ENCODE measurements around the gene OR8B8. TPM values are rescaled to one million over a fixed set of nuclear protein-coding genes. Genes with fewer than 3 reads are reported as not detected.
"Not testable (repeated sequence)": the region's sequence is repeated elsewhere in the genome, so short reads cannot be mapped to it uniquely, and the experiment has no call there.

The OR8B8 gene
- total RNA-seq, 1 donor from 2014 or later, result not detected

- DNase-seq (ENCODE audit: low spot score in 2 of 2) (no peak), FAIRE-seq (no peak)
Observed at GRCh38 chr11:124442442-124442841, 3.1 kb downstream of the OR8B8 start.

DNA sequence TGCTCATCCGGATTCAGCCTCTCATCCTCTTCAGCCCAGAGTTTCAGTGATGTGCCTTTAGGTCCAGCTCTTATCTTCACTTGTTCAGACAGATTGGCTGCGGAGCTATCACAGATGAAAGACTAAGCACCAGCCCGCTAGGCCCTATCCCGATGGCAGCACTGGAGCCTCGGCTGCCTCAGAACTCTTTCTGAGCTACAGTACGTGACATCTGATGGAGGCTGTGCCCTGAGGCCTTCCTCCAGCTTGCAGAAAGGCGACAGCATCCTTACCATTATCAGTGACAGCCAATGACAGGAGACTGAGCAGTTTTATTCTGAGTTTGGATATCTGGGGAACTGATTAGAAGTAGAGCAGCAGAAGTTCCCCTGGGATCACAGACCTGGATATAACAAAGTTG is 4.0 kb downstream of the OR8B8 start:
- no peak for FAIRE-seq

DNA sequence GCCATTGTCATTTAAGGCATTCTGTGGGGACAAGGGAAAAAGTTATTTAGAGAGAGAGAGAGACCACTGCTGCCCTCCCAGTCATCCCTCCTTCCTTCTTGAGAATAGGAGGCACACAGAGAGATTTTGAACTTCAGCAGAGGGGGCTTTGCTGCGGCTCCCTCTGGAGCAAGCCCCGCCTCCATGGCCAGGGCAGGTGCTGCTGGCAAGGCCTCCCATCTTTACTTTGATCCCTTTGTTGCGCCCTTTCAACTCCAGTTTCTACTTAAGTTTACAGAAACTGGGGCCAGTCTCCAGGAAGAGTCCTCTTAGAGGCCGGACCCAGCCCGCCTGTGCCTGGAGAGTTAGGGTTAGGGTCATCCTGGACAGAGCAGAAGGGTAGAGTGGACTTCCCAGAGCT is 4.4 kb downstream of the OR8B8 start:
- FAIRE-seq, result no peak
- DNase-seq (ENCODE audit: low spot score in 2 of 2), result no peak

More for the DNA sequence above, 4.0 kb downstream of the OR8B8 start:
- no peak for DNase-seq (ENCODE audit: low spot score in 2 of 2)

DNA sequence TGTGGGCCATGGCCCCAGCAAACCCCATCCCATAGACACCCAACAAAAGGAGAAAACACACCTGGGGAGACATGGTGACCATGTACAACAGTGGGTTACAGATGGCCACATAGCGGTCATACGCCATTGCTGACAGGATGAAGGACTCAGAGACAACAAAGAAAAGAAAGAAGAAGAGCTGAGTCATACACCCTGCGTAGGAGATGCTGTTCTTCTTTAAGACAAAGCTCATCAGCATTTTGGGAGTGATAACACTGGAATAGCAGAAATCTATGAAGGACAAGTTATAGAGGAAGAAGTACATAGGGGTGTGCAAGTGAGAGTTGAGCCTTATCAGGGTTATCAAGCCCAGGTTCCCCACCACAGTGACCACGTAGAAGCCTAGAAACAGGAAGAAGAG is 4.9 kb downstream of the OR8B8 start:
- no peak for FAIRE-seq
- DNase-seq (ENCODE audit: low spot score in 2 of 2), result no peak

DNA sequence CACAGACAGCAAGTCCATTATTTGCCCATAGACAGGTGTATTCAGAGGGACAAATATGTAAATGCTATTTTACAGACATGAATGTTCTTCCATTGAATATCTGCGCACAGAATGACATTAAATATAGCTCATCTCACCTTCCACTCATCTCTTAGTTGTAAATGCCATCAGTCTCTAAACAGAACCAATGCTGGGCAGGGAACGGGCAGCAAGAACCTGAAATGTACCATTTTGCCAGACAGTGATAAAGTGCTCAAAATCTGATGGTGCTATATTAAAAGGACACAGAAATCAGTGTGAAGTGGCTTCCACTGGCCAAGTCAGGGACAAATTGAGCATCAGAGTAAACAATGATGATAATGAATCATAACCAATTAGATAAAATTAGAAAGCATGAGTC is 10.8 kb downstream of the OR8B8 start:
- FAIRE-seq (no peak), DNase-seq (ENCODE audit: low spot score in 2 of 2) (no peak)

DNA sequence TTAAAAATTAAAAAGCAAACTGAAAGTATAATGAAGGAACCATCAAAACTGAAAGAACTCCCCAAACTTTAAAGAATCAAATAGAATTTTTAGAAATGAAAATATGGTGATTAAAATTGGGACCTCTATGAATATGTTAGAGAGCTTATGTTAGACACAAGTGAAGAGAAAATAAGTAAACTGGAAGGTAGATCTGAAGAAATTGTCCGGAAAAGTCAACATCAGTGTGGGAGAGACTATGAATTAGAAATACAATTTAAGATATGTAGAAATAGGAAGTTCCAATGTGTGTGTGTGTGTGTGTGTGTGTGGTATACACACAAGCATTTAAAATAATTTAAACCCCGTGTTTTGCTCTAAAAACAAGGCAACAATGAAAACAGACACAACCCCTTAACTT is 15.9 kb downstream of the OR8B8 start:
- FAIRE-seq (no peak), DNase-seq (ENCODE audit: low spot score in 2 of 2) (no peak)

GRCh38 chr11:124424384-124424921 is 21.0 kb downstream of the OR8B8 start, which contains the start of gene OR8B4:
OR8B4 (minus strand) TSS chr11:124424871; CDS start chr11:124424871, 0 bp downstream.
- FAIRE-seq (no peak), DNase-seq (ENCODE audit: low spot score in 2 of 2) (no peak)

- FAIRE-seq, result no peak
Observed at GRCh38 chr11:124421043-124421442, 24.5 kb downstream of the OR8B8 start.

DNA sequence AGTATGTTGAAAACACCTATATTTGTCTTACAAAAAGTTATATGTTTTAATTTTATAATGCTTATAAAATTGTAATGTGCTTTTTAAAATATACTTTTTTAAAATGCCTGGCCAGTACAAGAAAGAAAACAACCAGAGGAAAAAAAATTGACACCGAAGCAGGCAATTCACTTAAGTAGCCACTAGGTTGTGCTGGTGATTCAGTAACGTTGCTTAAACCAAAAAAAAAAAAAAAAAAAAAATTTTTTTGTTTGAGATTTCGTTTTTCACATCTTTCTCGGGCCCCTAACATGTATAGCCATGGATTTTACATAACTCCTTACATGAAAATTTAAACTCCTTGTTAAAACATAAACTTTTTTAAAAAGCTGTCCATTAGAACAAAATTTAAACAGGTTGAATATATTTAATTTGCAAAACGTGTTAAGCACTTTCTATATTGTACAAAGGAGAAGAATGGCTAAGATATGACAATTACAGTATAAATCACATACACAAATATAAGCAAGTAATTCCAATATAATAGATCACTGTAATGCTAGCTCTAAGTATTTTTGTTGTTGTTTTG is 30.1 kb downstream of the OR8B8 start:
- DNase-seq (ENCODE audit: low spot score in 2 of 2) (no peak), FAIRE-seq (peak; percentile 60)

More at GRCh38 chr11:124421043-124421442, 24.5 kb downstream of the OR8B8 start:
- DNase-seq (ENCODE audit: low spot score in 2 of 2), result no peak

DNA sequence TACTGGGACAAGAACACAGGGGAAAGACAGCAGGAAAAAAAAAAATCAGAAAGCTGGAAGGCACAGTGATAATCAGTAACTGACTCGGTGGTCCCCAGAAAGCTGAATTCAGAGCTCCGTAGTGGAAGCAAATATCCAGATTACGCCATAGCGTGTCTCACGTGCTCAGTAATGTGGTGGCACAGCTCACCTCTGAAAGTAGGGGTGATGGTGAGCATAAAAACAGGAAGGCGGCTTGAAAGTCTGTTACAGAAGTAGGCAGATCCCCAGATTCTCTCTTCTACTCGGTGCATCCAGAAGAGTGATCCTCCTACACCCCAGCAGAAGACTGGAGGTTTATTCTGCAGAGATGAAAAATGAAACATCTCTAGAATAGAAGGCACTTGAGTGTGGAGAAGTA is 35.6 kb downstream of the OR8B8 start:
- FAIRE-seq, result no peak

DNA sequence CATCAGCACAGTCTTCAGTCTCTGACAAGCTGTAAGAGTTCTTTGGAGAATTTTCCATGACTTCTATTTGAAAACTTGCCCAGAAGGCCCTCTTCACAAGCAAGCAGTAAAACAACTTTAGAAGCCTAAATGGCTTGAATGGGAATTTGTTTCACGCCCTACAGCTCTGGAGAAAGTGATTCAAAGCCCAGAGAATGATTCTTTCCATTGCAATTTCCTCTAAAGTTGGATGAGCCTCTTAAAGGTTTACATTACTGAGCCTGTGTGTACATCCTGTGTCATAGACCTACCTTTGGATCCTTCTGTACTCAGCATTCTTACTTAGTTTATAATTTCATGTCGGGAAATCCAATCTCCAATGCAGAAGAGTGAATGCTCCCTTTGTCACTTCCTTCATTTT is 39.9 kb downstream of the OR8B8 start:
- no peak for FAIRE-seq
- DNase-seq (ENCODE audit: low spot score in 2 of 2), result no peak

More for the DNA sequence above, 35.6 kb downstream of the OR8B8 start:
- no peak for DNase-seq (ENCODE audit: low spot score in 2 of 2)

DNA sequence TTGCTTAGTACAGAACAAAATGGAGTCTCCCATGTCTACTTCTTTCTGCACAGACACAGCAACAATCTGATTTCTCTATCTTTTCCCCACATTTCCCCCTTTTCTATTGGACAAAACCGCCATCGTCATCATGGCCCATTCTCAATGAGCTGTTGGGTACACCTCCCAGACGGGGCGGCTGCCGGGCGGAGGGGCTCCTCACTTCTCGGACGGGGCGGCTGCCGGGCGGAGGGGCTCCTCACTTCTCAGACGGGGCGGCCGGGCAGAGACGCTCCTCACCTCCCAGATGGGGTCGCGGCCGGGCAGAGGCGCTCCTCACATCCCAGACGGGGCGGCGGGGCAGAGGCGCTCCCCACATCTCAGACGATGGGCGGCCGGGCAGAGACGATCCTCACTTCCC is 42.3 kb downstream of the OR8B8 start:
- not testable (repeated sequence) for FAIRE-seq; DNase-seq (ENCODE audit: low spot score in 2 of 2)

GRCh38 chr11:124402326-124402922 is 43.1 kb downstream of the OR8B8 start:
- FAIRE-seq, result no peak

GRCh38 chr11:124398924-124399323 is 46.6 kb downstream of the OR8B8 start, which contains the start of gene OR8B3:
OR8B3 (minus strand) TSS chr11:124399024; CDS start chr11:124397351, 1,673 bp downstream.
- no peak for DNase-seq (ENCODE audit: low spot score in 2 of 2)
- FAIRE-seq, result no peak

More at GRCh38 chr11:124402326-124402922, 43.1 kb downstream of the OR8B8 start:
- peak; percentile 19 to 39 for DNase-seq (ENCODE audit: low spot score in 2 of 2)

DNA sequence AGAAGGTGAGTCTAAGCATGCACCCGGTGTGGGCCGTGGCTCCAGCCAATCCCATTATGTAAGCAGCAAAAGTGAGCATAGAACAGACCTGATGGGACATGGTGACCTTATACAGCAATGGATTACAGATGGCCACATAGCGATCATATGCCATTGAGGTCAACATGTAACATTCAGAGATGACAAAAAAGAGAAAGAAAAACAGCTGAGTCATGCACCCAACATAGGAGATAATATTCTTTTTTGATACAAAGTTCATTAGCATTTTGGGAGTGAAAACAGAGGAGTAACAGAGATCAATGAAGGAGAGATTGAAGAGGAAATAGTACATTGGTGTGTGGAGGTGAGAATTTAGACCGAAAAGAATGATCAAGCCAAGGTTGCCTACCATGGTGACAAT is 48.6 kb downstream of the OR8B8 start:
- not testable (repeated sequence) for FAIRE-seq; DNase-seq (ENCODE audit: low spot score in 2 of 2)

GRCh38 chr11:124394408-124394807 is 51.1 kb downstream of the OR8B8 start:
- DNase-seq (ENCODE audit: low spot score in 2 of 2) (no peak), FAIRE-seq (no peak)

Other genes with a start within 250 kb of the OR8B8 start
- not detected for gene OR8G1, start 204.6 kb downstream of the OR8B8 start, total RNA-seq
- not detected for gene OR8G5, start 189.3 kb downstream of the OR8B8 start, total RNA-seq
- not detected for gene OR8D1, start 131.7 kb downstream of the OR8B8 start, total RNA-seq
- gene OR8D2, start 125.5 kb downstream of the OR8B8 start, total RNA-seq, result not detected
- not detected for gene OR8B2, start 61.2 kb downstream of the OR8B8 start, total RNA-seq
- not detected for gene OR8B3, start 46.7 kb downstream of the OR8B8 start, total RNA-seq
- gene OR8B4, start 20.8 kb downstream of the OR8B8 start, total RNA-seq, result not detected
- not detected for gene OR8B12, start 98.0 kb upstream of the OR8B8 start, total RNA-seq
- gene OR8A1, start 124.3 kb upstream of the OR8B8 start, total RNA-seq, result not detected
- not detected for gene PANX3, start 165.7 kb upstream of the OR8B8 start, total RNA-seq
- gene TBRG1, start 177.2 kb upstream of the OR8B8 start, total RNA-seq, result 35.9 TPM
- gene SIAE, start 228.0 kb upstream of the OR8B8 start, total RNA-seq, result 10.2 TPM
- gene SPA17, start 228.2 kb upstream of the OR8B8 start, total RNA-seq, result 5.7 TPM

Data from frontal cortex (tissue), 4 donors.